ENCODE results near the gene FAM234B. TPM values are rescaled to one million over a fixed set of nuclear protein-coding genes. Genes with fewer than 3 reads are reported as not detected.
A peak's percentile ranks its signal among the peaks of the same experiment; 100 is the strongest.

Gene FAM234B
- polyA plus RNA-seq, 1 donor (not counting 4 experiments of a cell fraction or from before 2014, with no cell fraction given), result 4.5 TPM

- Histone ChIP-seq H3K4me2 (ENCODE audit: control insufficient read depth, extremely low read depth, insufficient read depth, low read depth, low read length) (no peak overlapping the region), H3K4me1 (ENCODE audit: control insufficient read depth, extremely low read depth, insufficient read depth, low read length) (peaks cover 22% of the 10 kb centered on the region), H3K27ac (ENCODE audit: control insufficient read depth, insufficient read depth, low read length) (no peak overlapping the region), H3K9ac (ENCODE audit: control insufficient read depth, extremely low read depth, insufficient read depth, low read length) (no peak overlapping the region), H2AFZ (ENCODE audit: control insufficient read depth, low read length) (no peak overlapping the region), H3K36me3 (ENCODE audit: control insufficient read depth in 2 of 2, extremely low read depth in 1 of 2, insufficient read depth in 2 of 2, low read length in 2 of 2) (no peaks in the 10 kb centered on the region), H3K9me3 (ENCODE audit: control insufficient read depth, low read depth, low read length) (no peaks in the 10 kb centered on the region), H4K20me1 (ENCODE audit: control insufficient read depth, extremely low read depth, insufficient read depth, low read length) (no peaks in the 10 kb centered on the region), H3K9me1 (ENCODE audit: control insufficient read depth, extremely low read depth, insufficient read depth, low read length) (no peaks in the 10 kb centered on the region), H3K4me3 (ENCODE audit: control insufficient read depth in 2 of 3, extremely low read depth in 1 of 3, insufficient read depth in 2 of 3, low read depth in 1 of 3, low read length in 3 of 3) (no peak overlapping the region), H3K27me3 (ENCODE audit: control insufficient read depth, extremely low read depth, insufficient read depth, low read length) (no peaks in the 10 kb centered on the region), H3K79me2 (ENCODE audit: control insufficient read depth, insufficient read depth, low read length) (no peaks in the 10 kb centered on the region)
- dilution Hi-C loops (cut with MboI; ENCODE audit: extremely low pct_ligation_motif_present, low sequenced_read_pairs), result no loop called here
- DNase-seq (ENCODE audit: low read depth, low spot score) (no peak), FAIRE-seq (peak; percentile 79)
- TF ChIP-seq CTCF (optimal IDR thresholded peaks at IDR 0.05 in 1 of 3, IDR thresholded peaks at IDR 0.05 in 1 of 3, conservative IDR thresholded peaks at IDR 0.05 in 1 of 3; ENCODE audit: extremely low read depth in 1 of 3, insufficient read depth in 2 of 3, low read length in 3 of 3), result no peak
- TF ChIP-seq EZH2 (IDR thresholded peaks at IDR 0.05; ENCODE audit: low read length), result no peak
These were observed 80.7 kb downstream of the FAM234B start for GRCh38 chr12:13124656-13125505.

GRCh38 chr12:13125996-13126395, 81.8 kb downstream of the FAM234B start:
- Histone ChIP-seq H4K20me1 (ENCODE audit: control insufficient read depth, extremely low read depth, insufficient read depth, low read length) (no peaks in the 10 kb centered on the region), H3K4me3 (ENCODE audit: control insufficient read depth in 2 of 3, extremely low read depth in 1 of 3, insufficient read depth in 2 of 3, low read depth in 1 of 3, low read length in 3 of 3) (no peak overlapping the region), H3K27me3 (ENCODE audit: control insufficient read depth, extremely low read depth, insufficient read depth, low read length) (no peaks in the 10 kb centered on the region), H3K4me2 (ENCODE audit: control insufficient read depth, extremely low read depth, insufficient read depth, low read depth, low read length) (peak overlapping the region; percentile 6), H3K9me1 (ENCODE audit: control insufficient read depth, extremely low read depth, insufficient read depth, low read length) (no peaks in the 10 kb centered on the region), H3K9ac (ENCODE audit: control insufficient read depth, extremely low read depth, insufficient read depth, low read length) (no peak overlapping the region), H3K36me3 (ENCODE audit: control insufficient read depth in 2 of 2, extremely low read depth in 1 of 2, insufficient read depth in 2 of 2, low read length in 2 of 2) (no peaks in the 10 kb centered on the region), H3K27ac (ENCODE audit: control insufficient read depth, insufficient read depth, low read length) (no peak overlapping the region), H3K4me1 (ENCODE audit: control insufficient read depth, extremely low read depth, insufficient read depth, low read length) (peaks cover 26% of the 10 kb centered on the region), H3K9me3 (ENCODE audit: control insufficient read depth, low read depth, low read length) (no peaks in the 10 kb centered on the region), H2AFZ (ENCODE audit: control insufficient read depth, low read length) (no peak overlapping the region), H3K79me2 (ENCODE audit: control insufficient read depth, insufficient read depth, low read length) (no peaks in the 10 kb centered on the region)
- no peak for TF ChIP-seq CTCF (optimal IDR thresholded peaks at IDR 0.05 in 1 of 3, IDR thresholded peaks at IDR 0.05 in 1 of 3, conservative IDR thresholded peaks at IDR 0.05 in 1 of 3; ENCODE audit: extremely low read depth in 1 of 3, insufficient read depth in 2 of 3, low read length in 3 of 3)
- TF ChIP-seq EZH2 (IDR thresholded peaks at IDR 0.05; ENCODE audit: low read length), result no peak
- peak; percentile 5 for DNase-seq (ENCODE audit: low read depth, low spot score)
- dilution Hi-C loops (cut with MboI; ENCODE audit: extremely low pct_ligation_motif_present, low sequenced_read_pairs), result no loop called here
- peak; percentile 32 for FAIRE-seq
